GM08714 (cell line): ENCODE measurements around the gene ALG9.
A peak's percentile ranks its signal among the peaks of the same experiment; 100 is the strongest.
"Not testable (repeated sequence)": the region's sequence is repeated elsewhere in the genome, so short reads cannot be mapped to it uniquely, and the experiment has no call there.

Experiments used
- H3K4me3 ChIP-seq: fragments of 200-500 bp; sonication (Bioruptor generic); 2 replicates; pipeline ENCODE4 v1.5.1; 2014; ENCODE audit warnings: mild to moderate bottlenecking, low read length, inconsistent platforms
- ZNF274 ChIP-seq: IDR thresholded peaks from 2 replicates; pipeline ENCODE4 v1.6.1; 2012; ENCODE audit warnings: mild to moderate bottlenecking, low read depth, low read length

ALG9 gene

GRCh38 chr11:111779118-111779517 lies 92.3 kb downstream of the ALG9 start:
- no peak overlapping the region for H3K4me3 ChIP-seq
- no peak for TF ChIP-seq ZNF274

DNA sequence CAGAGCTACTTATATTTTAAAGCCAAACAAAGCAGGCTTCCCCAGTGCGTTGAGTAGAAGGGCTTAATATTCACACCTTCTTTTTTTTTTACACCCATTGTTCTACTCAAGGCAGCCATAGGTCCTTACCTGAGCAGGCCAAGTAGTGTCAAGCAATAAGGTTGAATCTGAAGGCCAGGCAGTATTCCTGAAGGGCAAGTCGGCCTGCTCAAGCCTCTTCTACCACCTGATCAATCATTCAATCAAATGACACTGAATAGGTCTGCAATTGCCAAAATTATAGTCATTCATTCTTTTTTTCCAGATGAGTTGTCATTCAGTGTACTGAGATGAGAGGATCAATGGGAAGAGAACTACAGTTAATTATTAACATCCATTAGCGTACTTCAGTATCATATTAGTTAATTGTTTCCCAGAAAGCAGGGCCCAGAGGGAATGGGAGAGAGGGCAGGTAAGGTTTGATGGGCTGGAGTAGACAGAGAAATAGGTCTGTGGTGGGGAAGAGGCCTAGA lies 93.3 kb downstream of the ALG9 start:
- TF ChIP-seq ZNF274, result no peak
- no peak overlapping the region for H3K4me3 ChIP-seq

DNA sequence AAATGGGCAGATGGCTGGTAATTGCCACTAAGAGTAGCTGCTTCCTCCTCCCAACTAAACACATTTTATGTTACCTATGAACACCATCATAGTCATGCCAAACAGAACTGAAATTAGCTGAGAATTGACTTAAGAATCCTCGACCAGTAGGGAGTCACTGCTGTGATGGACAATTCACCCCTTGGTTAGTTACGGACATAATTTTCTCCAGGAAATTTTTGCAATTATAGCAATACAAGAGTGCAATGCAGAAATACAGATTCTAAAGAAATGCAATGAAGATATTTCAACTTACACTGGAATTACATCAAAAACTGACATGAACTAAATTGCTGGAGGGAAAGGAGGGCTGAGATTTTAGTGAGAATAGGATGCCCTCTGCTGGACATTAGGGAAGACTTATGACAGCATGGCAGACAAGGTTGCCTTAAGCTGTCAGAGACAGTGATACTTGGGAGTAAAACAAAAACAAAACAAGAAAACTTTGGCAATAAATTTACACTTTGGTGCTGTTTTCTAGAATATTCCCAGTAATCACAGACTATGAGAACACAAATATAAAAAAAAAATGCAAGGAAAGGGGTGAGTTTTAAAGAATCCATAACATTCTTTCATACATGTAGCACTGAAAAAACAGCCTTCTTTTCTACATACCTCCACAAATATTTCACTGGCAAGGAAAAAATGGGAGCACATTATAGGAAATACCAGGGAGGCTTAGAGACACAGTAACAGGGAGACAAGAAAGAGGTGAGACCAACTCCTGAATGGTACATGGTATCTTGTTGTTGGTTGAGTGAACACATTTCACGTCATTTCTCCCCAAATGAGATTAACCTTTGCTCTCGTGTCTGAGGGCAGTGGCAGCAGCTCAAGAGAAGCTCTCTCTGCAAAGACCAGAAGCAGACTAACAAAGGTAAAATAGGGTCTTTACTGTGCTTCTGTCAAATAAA lies 94.0 kb downstream of the ALG9 start:
- H3K4me3 ChIP-seq, result no peak overlapping the region
- no peak for TF ChIP-seq ZNF274

- H3K4me3 ChIP-seq, result peak overlapping the region; percentile 11; the same call in 1 of the 2 replicates
- no peak for TF ChIP-seq ZNF274
Observed at GRCh38 chr11:111776398-111777093, 94.8 kb downstream of the ALG9 start.

GRCh38 chr11:111774955-111775710 lies 96.2 kb downstream of the ALG9 start:
- H3K4me3 ChIP-seq, result no peak overlapping the region
- TF ChIP-seq ZNF274, result no peak

GRCh38 chr11:111772535-111772934 lies 98.8 kb downstream of the ALG9 start:
- no peak for TF ChIP-seq ZNF274
- no peak overlapping the region for H3K4me3 ChIP-seq

- H3K4me3 ChIP-seq, result not testable (repeated sequence)
Observed at GRCh38 chr11:111771205-111771604, 100.2 kb downstream of the ALG9 start.

DNA sequence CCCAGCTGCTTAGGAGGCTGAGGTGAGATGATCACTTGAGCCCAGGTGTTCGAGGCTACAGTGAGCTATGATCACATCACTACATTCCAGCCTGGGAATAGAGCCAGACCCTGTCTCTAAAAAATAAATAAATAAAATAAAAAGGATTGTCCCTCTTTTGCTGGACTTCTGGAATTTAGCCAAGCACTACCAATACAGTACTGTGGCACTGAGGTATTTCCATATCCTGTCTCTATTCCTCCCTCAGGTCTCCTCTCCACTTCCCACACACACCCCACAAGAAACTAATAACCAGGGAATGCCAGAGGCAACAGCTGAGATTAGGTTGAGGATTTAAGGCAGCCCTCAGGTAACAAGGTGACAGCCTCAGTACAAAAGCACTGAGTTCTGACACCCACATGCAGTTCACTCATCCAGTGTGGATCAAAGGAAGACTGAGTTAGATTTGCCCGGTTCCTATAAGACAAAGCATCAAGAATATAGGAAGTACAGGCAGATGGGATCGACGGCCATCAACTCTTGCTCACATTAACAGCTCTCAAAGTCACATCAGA lies 100.7 kb downstream of the ALG9 start:
- TF ChIP-seq ZNF274, result no peak
- no peak overlapping the region for H3K4me3 ChIP-seq

DNA sequence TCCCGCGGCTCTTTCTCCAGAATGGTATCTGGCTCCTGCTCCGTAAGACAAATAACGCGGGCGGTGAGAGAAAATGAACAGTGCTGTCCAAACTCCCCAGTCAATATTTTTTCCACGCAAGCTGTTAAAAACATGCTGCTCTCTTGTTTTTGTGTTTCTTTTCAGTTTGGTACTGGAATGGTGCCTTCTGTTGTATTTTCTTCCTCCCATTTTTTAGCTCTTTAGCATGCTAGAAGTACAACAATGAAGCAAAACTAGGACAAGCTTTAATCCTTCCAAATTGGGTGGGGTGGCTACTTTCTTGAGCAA lies 104.6 kb downstream of the ALG9 start:
- peak overlapping the region; percentile 48; the same call in 1 of the 2 replicates for H3K4me3 ChIP-seq
- no peak for TF ChIP-seq ZNF274

- peak within 1 kb of the TSS; percentile 87 for H3K4me3 ChIP-seq
- no peak for TF ChIP-seq ZNF274
Observed at GRCh38 chr11:111765984-111766833, 105.2 kb downstream of the ALG9 start, which contains the start of gene PPP2R1B. Gene PPP2R1B (minus strand): TSS chr11:111766389. CDS start chr11:111766361, 28 bp downstream.

DNA sequence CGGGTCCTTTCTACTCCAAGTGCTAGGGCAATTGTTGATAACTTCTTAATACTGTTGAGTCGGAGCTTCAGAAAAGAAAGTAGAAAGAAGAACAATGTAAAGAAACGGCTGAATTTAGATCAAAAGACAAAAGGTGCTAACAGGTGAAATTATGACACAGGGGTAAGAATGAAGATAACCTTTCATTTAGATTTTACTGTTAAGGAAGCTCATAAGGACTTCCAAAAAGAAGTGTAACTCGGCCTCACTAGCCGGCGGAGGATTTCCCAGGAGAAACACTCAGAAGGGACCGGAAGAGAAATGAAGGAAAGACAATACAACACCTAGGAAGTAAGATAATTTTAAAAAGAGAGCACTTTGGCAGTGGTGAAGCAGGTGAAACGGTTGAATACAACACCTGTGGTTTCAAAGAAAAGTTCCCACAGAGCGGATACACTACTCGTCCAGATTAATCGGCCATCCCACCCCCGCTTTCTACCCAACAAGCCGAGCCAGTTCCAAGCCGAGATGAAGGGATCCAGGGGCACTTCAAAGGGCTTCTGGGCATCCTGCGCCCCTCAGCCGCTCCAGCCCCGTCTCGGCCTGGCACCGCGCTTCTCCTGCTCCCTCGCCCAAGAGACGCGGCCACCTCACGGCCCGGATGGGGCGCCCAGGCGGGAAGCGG lies 105.9 kb downstream of the ALG9 start:
- peak overlapping the region; percentile 87 for H3K4me3 ChIP-seq
- TF ChIP-seq ZNF274, result no peak

DNA sequence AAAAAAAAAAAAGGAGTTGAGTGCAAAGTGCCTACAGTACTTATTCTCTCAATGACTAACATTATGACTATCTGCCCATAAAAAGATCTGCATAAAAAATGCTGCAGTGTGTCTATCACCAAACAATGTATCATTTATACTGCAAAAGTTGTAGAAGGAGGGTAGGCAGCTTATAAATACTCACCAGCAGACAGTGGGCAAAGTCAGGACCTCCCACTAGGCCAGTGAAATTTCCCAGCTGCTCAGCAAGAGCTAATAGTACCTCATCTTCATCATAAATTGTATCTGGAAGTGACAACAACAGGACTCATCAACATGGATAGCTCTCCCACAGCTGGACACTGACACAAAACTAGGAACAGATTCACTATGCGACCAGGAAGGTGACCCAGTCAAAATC lies 106.8 kb downstream of the ALG9 start:
- peak overlapping the region; percentile 87 for H3K4me3 ChIP-seq
- no peak for TF ChIP-seq ZNF274
